Activated CD4-positive, CD25-positive, alpha-beta regulatory T cell (primary cell): ENCODE measurements around the gene PYGL.

Source experiments
- DNase-seq, 4 experiments: peaks; one replicate each; lab custom pipeline; 2025; lab: John Stamatoyannopoulos, UW

Gene PYGL

GRCh38 chr14:50871914-50872732 is 72.2 kb downstream of the PYGL start, which contains the start of gene ABHD12B:
Gene ABHD12B (plus strand): TSS chr14:50872053. CDS start chr14:50872175, 122 bp downstream.
- DNase-seq, result no peak

- no peak for DNase-seq
Measured at GRCh38 chr14:50871228-50871627, 73.1 kb downstream of the PYGL start.

DNA sequence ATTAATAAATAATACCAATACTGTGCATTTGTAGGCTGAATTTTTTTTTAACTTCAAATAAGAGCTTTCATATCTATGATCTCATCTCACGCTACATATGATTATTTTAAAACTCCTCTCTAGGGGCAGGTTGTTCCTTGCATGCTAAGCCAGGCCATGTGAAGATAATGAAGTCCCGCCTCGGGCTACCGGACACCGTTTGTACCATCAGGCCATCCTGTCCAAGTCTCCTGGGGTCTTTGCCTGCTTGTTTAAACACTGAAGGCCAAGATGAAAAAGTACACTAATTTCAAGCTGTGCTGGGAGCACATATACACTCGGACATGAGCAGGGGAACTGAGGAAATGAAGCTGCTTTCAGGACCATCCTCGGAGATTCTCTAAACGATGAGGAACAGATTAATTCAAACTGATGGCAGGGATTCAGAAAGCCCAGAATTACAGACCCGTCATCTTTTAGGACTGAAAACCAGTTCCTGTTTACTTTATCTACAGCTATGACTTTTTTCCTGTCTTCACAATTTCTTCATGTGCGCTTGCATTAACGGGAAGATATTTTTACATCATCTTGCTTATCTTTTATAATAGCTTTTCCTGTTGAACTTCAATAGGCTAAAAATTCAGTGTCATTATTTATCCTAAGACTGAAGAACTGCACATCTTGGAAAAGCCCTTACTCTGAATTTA is 78.7 kb downstream of the PYGL start:
- DNase-seq, result no peak

DNA sequence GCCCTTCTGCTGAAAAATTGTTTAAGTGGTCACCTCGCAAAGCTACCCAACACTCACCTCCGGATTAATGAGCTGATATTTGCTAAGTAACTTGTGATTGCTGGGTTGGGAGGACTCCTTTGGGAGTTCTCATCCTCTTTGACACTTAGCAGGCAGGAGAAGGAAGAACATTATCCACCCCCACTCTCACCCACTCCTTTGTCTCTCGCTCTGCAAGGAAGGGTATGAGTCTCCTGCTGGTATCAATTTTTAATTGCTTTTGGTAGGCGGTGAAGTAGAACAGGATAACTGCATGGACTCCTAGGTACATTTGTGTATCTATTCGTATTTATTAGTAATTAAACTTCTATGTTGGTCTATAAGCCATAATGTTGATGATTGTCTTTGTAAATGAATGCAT is 79.3 kb downstream of the PYGL start:
- DNase-seq, result no peak

- no peak for DNase-seq
Measured at GRCh38 chr14:50864237-50864636, 80.0 kb downstream of the PYGL start.

GRCh38 chr14:50862036-50862570 is 82.2 kb downstream of the PYGL start:
- DNase-seq, result no peak

- DNase-seq, result peak; percentile 72 to 91 (median 74)
Measured at GRCh38 chr14:50860478-50861086, 83.7 kb downstream of the PYGL start.

DNA sequence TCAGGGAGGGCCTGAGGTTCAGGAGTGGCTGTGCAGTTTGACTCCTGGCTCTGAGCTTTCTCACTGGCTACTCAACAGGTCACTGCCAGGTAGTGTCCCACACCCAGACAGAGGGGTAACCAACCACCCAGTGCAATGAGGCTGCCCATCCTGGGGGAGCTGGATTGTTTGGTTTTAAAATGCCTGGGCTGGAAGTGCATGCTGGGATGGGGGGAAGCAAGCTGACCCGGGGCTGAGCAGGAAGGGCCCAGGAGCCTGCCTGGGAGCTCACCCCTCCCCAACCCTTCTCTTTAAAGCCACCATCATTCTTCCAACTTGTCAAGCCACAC is 85.0 kb downstream of the PYGL start:
- no peak for DNase-seq

DNA sequence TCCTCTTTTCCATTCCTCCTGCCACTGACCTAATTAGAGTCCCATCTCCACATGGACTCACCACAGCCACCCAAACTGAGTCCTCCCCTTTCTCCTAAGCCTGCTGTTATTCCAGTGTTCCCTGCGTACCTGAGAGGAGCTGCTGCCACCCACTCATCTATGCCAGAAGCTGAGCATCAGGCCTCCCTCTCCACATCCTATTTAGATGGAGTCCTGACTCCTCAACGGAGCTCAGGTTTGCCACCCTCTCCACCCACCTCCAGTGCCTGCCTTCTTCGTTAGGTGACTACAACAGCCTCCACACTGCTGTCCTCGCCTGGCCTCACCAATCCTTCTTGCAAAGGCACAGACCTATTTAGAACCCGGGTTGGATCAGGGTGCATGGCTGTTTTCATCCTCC is 87.6 kb downstream of the PYGL start:
- DNase-seq, result no peak

DNA sequence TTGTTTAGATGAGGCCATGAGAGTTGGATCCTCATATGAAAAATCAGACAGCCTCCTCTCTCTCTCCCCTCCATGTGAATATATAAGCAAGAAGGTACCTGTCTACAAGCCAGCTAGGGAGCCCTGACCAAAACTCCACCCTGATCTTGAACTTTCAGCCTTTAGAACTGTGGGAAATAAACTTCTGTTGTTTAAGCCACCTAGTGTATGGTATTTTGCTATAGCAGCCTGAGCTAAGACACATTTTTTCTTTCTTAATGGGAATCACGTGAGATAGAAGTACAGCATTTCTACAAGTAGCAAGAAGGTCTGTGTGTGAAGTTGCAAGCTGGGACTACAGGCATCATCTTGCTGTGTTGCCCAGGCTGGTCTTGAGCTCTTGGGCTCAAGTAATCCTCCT is 88.7 kb downstream of the PYGL start:
- DNase-seq, result no peak
